Stomach (tissue), 4 donors: Measurements from ENCODE around the gene TRIM63.

Source experiments
- CTCF ChIP-seq, 7 experiments: fragments of 450-650 bp in 4 of 7; fragments of 200-600 bp in 3 of 7; sonication (generic) in 3 of 7; IDR thresholded peaks; one replicate each; pipeline ENCODE4 v1.5.1; 2016 to 2019; ENCODE audit warnings: antibody characterized with exemption in 7 of 7, control low read depth in 2 of 7, mild to moderate bottlenecking in 1 of 7
- EP300 ChIP-seq: sonication (generic); formaldehyde crosslinking; IDR thresholded peaks from one replicate; pipeline ENCODE4 v1.6.1; 2017; ENCODE audit warnings: antibody characterized with exemption
- POLR2A ChIP-seq, 4 donors: fragments of 450-650 bp; IDR thresholded peaks; one replicate each; pipeline ENCODE4 v1.6.1; 2016; ENCODE audit warnings: antibody characterized with exemption in 4 of 4, control low read depth in 2 of 4, mild to moderate bottlenecking in 1 of 4, moderate library complexity in 1 of 4

- TF ChIP-seq CTCF (IDR thresholded peaks at IDR 0.05) (no peak), POLR2A (IDR thresholded peaks at IDR 0.05) (no peak), EP300 (no peak)
Measured at GRCh38 chr1:26067432-26067911, at the start of gene TRIM63.
